Body of pancreas (tissue), 4 donors: Measurements from ENCODE around the gene SMOC2.

Experiments used
- POLR2A ChIP-seq, 3 donors: fragments of 450-650 bp; IDR thresholded peaks; one replicate each; pipeline ENCODE4 v1.6.1; 2016; ENCODE audit warnings: antibody characterized with exemption in 3 of 3, mild to moderate bottlenecking in 2 of 3
- TF ChIP-seq, protein P1 (sequence below), 7 experiments: fragments of 450-650 bp in 4 of 7; fragments of 200-600 bp in 3 of 7; sonication (generic) in 3 of 7; IDR thresholded peaks; one replicate each; pipeline ENCODE4 v1.5.1; 2016 to 2019; ENCODE audit warnings: antibody characterized with exemption in 7 of 7

DNA sequence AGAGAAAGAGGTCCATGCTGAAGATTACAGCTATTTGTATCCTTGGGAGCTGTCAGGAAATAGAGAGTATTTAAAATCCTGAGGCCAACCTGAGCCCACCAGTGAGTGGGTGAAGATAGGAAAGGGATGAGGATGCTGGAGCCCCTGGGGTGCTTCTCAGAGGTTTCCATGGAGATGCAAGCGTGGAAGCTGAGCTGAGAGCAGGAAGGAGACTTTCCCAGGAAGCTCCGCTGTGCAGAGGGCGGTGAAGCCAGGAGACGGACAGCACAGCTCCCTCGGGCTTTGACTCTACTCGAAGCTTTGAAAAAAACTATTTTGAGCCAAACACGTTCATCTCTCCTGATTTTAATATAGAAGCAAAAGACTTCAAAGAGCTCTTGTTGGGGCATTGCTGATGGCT lies 222.1 kb downstream of the SMOC2 start:
- TF ChIP-seq, protein P1, sequence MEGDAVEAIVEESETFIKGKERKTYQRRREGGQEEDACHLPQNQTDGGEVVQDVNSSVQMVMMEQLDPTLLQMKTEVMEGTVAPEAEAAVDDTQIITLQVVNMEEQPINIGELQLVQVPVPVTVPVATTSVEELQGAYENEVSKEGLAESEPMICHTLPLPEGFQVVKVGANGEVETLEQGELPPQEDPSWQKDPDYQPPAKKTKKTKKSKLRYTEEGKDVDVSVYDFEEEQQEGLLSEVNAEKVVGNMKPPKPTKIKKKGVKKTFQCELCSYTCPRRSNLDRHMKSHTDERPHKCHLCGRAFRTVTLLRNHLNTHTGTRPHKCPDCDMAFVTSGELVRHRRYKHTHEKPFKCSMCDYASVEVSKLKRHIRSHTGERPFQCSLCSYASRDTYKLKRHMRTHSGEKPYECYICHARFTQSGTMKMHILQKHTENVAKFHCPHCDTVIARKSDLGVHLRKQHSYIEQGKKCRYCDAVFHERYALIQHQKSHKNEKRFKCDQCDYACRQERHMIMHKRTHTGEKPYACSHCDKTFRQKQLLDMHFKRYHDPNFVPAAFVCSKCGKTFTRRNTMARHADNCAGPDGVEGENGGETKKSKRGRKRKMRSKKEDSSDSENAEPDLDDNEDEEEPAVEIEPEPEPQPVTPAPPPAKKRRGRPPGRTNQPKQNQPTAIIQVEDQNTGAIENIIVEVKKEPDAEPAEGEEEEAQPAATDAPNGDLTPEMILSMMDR (IDR thresholded peaks at IDR 0.05) = no peak
- no peak for TF ChIP-seq POLR2A (IDR thresholded peaks at IDR 0.05)
